Neural progenitor cell (in vitro differentiated cells): ENCODE results near the gene USP34.

Experiments
- CTCF ChIP-seq: fragments of 200-600 bp; sonication (generic); IDR thresholded peaks from 2 replicates; pipeline ENCODE4 v1.5.1; 2017; ENCODE audit warnings: antibody characterized with exemption, mild to moderate bottlenecking
- EZH2 ChIP-seq: fragments of 200-600 bp; sonication (generic); IDR thresholded peaks from 2 replicates; pipeline ENCODE4 v1.6.1; 2017; ENCODE audit warnings: antibody characterized with exemption, mild to moderate bottlenecking, moderate library complexity
- EZH2phosphoT487 ChIP-seq: fragments of 200-600 bp; sonication (generic); IDR thresholded peaks from 2 replicates; pipeline ENCODE4 v1.6.1; 2017; ENCODE audit warnings: antibody characterized with exemption

GRCh38 chr2:61151436-61151835 lies 319.5 kb downstream of the USP34 start:
- TF ChIP-seq CTCF = no peak
- no peak for TF ChIP-seq EZH2phosphoT487
- TF ChIP-seq EZH2 = no peak
